Endothelial cell of umbilical vein (primary cell): Measurements from ENCODE around the gene LYRM2. TPM values are rescaled to one million over a fixed set of nuclear protein-coding genes. Genes with fewer than 3 reads are reported as not detected.

Source experiments
- BruUV-seq: library from RNA; stranded (reverse); fragments of 400-500 nt; replicated peaks from 2 replicates; lab custom pipeline; 2021; lab: Mats Ljungman, UMichigan
- CTCF ChIA-PET: fragments of 300-600, 350-600 bp; sonication (Branson Sonifier 250); formaldehyde crosslinking; loops from one replicate; lab custom pipeline; 2021; ENCODE audit warnings: antibody characterized with exemption, inconsistent platforms; lab: Charles Lee
- POLR2A ChIA-PET: fragments of 300-600, 350-600 bp; sonication (Branson Sonifier 250); formaldehyde crosslinking; loops from one replicate; lab custom pipeline; 2021; ENCODE audit warnings: antibody characterized with exemption, inconsistent platforms; lab: Charles Lee
- DNase-seq: peaks from one replicate; pipeline ENCODE4 v3.0.0-alpha.2; 2011; ENCODE audit warnings: low read depth, low spot score
- FAIRE-seq: peaks from 2 replicates; lab custom pipeline; 2011; peaks lifted over from hg19 to GRCh38; lab: Jason Lieb, UNC
- H2AFZ ChIP-seq: 2 replicates; pipeline ENCODE4 v1.6.0; 2012; ENCODE audit warnings: low read depth, low read length, control low read depth, inconsistent platforms
- H3K27ac ChIP-seq: 2 replicates; pipeline ENCODE4 v1.5.1; 2011; ENCODE audit warnings: low read depth, mild to moderate bottlenecking, control low read depth, low read length, moderate library complexity; ENCODE audit not compliant: insufficient read depth
- H3K27me3 ChIP-seq, 2 experiments: 2 replicates each; pipeline versions ENCODE4 v1.6.0 to v1.6.1; 2011; ENCODE audit warnings: low read length in 2 of 2, mixed read lengths in 1 of 2; ENCODE audit not compliant: control insufficient read depth in 2 of 2, insufficient read depth in 2 of 2
- H3K36me3 ChIP-seq, 2 experiments: 2 replicates in 1 of 2; 3 replicates in 1 of 2; pipeline ENCODE4 v1.5.1; 2011; ENCODE audit warnings: low read length in 2 of 2, mild to moderate bottlenecking in 1 of 2, moderate library complexity in 1 of 2; ENCODE audit not compliant: control insufficient read depth in 2 of 2, insufficient read depth in 2 of 2; ENCODE audit errors: extremely low read depth in 1 of 2
- H3K4me1 ChIP-seq: 3 replicates; pipeline ENCODE4 v1.5.1; 2011; ENCODE audit warnings: mild to moderate bottlenecking, low read length; ENCODE audit not compliant: control insufficient read depth, insufficient read depth; ENCODE audit errors: extremely low read depth
- H3K4me2 ChIP-seq: 2 replicates; pipeline ENCODE4 v1.6.1; 2011; ENCODE audit warnings: low read length, control low read depth, mixed read lengths; ENCODE audit not compliant: insufficient read depth
- H3K4me3 ChIP-seq, 3 experiments: fragments of 200-600 bp in 1 of 3; sonication (generic), shearing (Covaris generic) in 1 of 3; replicated peaks in 1 of 3; 2 replicates each; pipeline ENCODE4 v1.5.1; 2011 to 2016; ENCODE audit warnings: control low read depth in 3 of 3, low read length in 3 of 3, mild to moderate bottlenecking in 2 of 3, inconsistent platforms in 1 of 3, low read depth in 1 of 3, moderate library complexity in 1 of 3; ENCODE audit not compliant: insufficient read depth in 1 of 3
- H3K79me2 ChIP-seq: 2 replicates; pipeline ENCODE4 v1.6.0; 2012; ENCODE audit warnings: low read length, inconsistent platforms; ENCODE audit not compliant: control insufficient read depth, insufficient read depth
- H3K9ac ChIP-seq: replicated peaks from 2 replicates; pipeline ENCODE3; 2011; ENCODE audit warnings: low read length, control low read depth; ENCODE audit not compliant: insufficient read depth; ENCODE audit errors: extremely low read depth
- H3K9me1 ChIP-seq: replicated peaks from 3 replicates; pipeline ENCODE4 v1.6.0; 2011; ENCODE audit warnings: mild to moderate bottlenecking, low read length; ENCODE audit not compliant: control insufficient read depth, insufficient read depth; ENCODE audit errors: extremely low read depth
- H3K9me3 ChIP-seq: replicated peaks from 2 replicates; pipeline ENCODE4 v1.5.1; 2012; ENCODE audit warnings: low read length, inconsistent platforms; ENCODE audit not compliant: control insufficient read depth, insufficient read depth
- H4K20me1 ChIP-seq: replicated peaks from 2 replicates; pipeline ENCODE3; 2011; ENCODE audit warnings: mild to moderate bottlenecking, low read length; ENCODE audit not compliant: control insufficient read depth, insufficient read depth; ENCODE audit errors: extremely low read depth
- FOS ChIP-seq: IDR thresholded peaks from 2 replicates; pipeline ENCODE4 v1.6.1; 2011; ENCODE audit warnings: mild to moderate bottlenecking, low read length, moderate library complexity, borderline replicate concordance; ENCODE audit not compliant: insufficient read depth
- JUN ChIP-seq: IDR thresholded peaks from 2 replicates; pipeline ENCODE4 v1.6.1; 2011; ENCODE audit warnings: borderline replicate concordance, low read depth; ENCODE audit not compliant: insufficient read length, insufficient read depth
- MAX ChIP-seq: IDR thresholded peaks from 2 replicates; pipeline ENCODE4 v1.6.1; 2011; ENCODE audit not compliant: insufficient read depth, insufficient read length
- POLR2A ChIP-seq: IDR thresholded peaks from 2 replicates; pipeline ENCODE4 v1.6.1; 2012; ENCODE audit warnings: low read depth, mild to moderate bottlenecking, control low read depth, low read length
- POLR2AphosphoS5 ChIP-seq: IDR thresholded peaks from 2 replicates; pipeline ENCODE4 v1.6.1; 2012; ENCODE audit warnings: low read depth, mild to moderate bottlenecking, control low read depth, low read length, moderate library complexity; ENCODE audit not compliant: insufficient read depth
- dilution Hi-C: fragments of 300-500 bp; cut with MboI; formaldehyde crosslinking; loops from one replicate; pipeline ENCODE4 v1.15.0; 2019; ENCODE audit warnings: low sequenced_read_pairs; ENCODE audit not compliant: extremely low pct_ligation_motif_present
- intact Hi-C: fragments of 100-400 bp; cut with micrococcal nuclease; formaldehyde crosslinking; loops from one replicate; pipeline ENCODE4 v1.10.0; 2022
- polyA plus RNA-seq, 4 experiments: library from polyadenylated mRNA; depleted of rRNA in 3 of 4; stranded (reverse) in 3 of 4; unstranded in 1 of 4; fragments of >200 nt; gene quantifications; 2 replicates each; pipeline versions ENCODE4 v1.2.1 to v1.2.3, GENCODE V29; 2011 to 2012; ENCODE audit warnings: missing spikeins in 1 of 4
- total RNA-seq: library from RNA; stranded (reverse); gene quantifications from 2 replicates; pipeline ENCODE4 v1.2.3, GENCODE V29; 2021

Gene LYRM2
- total and polyA plus RNA-seq, 2 donors (not counting 3 experiments of a cell fraction or from before 2014, with no cell fraction given): 11.8 to 41.9 TPM

GRCh38 chr6:89657445-89658158, 19.1 kb upstream of the LYRM2 start:
- Histone ChIP-seq H3K4me1 (peaks cover 9% of the 10 kb centered on the region), H3K4me2 (no peak overlapping the region), H3K27me3 (no peaks in the 10 kb centered on the region), H3K9ac (no peak overlapping the region), H3K9me1 (no peaks in the 10 kb centered on the region), H3K79me2 (no peaks in the 10 kb centered on the region), H2AFZ (no peak overlapping the region), H3K9me3 (no peaks in the 10 kb centered on the region), H3K4me3 (no peak overlapping the region), H3K27ac (no peak overlapping the region), H3K36me3 (peaks cover 10 to 18% of the 10 kb centered on the region in 2 experiments), H4K20me1 (no peaks in the 10 kb centered on the region)
- CTCF ChIA-PET: no interaction called here
- POLR2A ChIA-PET: no interaction called here
- intact Hi-C loops: no loop called here
- BruUV-seq: no TSS peak
- dilution Hi-C loops: no loop called here
- TF ChIP-seq MAX: no peak
- no peak for FAIRE-seq
- DNase-seq: no peak

GRCh38 chr6:89655122-89655521, 16.6 kb upstream of the LYRM2 start:
- Histone ChIP-seq H3K9ac (no peak overlapping the region), H3K4me1 (peaks cover 9% of the 10 kb centered on the region), H3K36me3 (peaks cover 3 to 17% of the 10 kb centered on the region in 2 experiments), H3K27ac (no peak overlapping the region), H4K20me1 (no peaks in the 10 kb centered on the region), H3K9me1 (no peaks in the 10 kb centered on the region), H2AFZ (no peak overlapping the region), H3K9me3 (no peaks in the 10 kb centered on the region), H3K79me2 (no peaks in the 10 kb centered on the region), H3K4me2 (no peak overlapping the region), H3K4me3 (no peak overlapping the region), H3K27me3 (no peaks in the 10 kb centered on the region)
- dilution Hi-C loops (no loop called here), intact Hi-C loops (no loop called here)
- POLR2A ChIA-PET: no interaction called here
- CTCF ChIA-PET: no interaction called here
- no TSS peak for BruUV-seq
- no peak for FAIRE-seq
- peak; percentile 58 for DNase-seq
- TF ChIP-seq POLR2A (no peak), JUN (peak; percentile 40), FOS (peak; percentile 50), POLR2AphosphoS5 (no peak)
